NCI-H2029 (cell line): ENCODE measurements around the gene SEMA5A.

Experiments
- DNase-seq: peaks from one replicate; lab custom pipeline; 2025; lab: John Stamatoyannopoulos, UW

The SEMA5A gene

DNA sequence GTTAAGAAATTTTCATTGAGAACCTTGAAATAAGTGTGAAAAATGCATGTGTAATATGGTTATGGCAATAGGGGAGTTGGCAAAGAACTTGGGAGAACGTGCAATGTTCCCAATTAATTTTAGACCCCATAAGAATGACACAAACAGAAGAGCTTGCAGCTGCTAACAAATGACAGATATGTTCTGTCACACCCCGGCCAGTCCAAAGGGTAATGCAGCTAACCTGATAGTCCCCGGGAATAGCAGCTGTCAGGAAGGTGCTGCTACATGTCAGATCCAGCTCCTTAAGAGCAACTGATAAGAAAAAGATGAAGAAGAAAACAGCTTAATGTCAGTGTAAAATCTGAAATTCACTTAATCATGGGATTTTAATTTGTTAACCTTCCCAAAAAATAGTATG lies 30.4 kb downstream of the SEMA5A start:
- no peak for DNase-seq

DNA sequence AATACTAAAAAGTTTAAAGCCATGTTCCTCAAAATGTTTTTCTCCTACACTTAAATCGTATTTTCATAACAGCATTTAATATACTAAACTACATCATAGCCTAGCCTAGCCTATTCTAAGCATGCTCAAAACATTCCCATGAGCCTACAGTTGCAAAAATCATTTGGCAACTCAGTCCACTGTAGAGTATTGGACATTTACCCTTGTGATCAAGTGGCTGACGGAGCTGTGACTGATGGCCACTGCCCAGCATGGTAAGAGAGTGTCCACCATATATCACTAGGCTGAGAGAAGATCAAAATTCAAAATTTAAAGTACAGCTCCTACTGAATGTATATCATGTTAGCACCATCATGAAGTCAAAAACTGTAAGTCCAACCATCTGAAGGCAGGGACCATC lies 30.9 kb downstream of the SEMA5A start:
- no peak for DNase-seq

DNA sequence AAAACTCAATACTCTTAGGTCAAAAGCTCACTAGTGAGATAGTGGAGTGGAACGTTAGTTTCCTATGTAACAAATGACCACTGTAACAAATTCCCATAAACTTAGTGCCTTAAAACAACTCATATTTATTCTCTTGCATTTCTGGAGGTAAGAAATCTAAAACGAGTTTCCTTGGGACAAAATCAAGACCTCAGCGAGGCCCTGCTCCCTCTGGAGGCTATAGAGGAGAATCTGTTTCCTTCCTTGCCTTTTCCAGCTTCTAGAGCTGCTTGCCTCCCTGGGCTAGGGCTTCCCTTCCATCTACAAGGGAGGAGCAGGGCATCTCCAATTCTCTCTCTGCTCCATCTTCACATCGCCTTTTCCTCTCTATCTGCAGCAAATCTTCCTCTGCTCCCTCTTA lies 32.0 kb downstream of the SEMA5A start:
- no peak for DNase-seq

DNA sequence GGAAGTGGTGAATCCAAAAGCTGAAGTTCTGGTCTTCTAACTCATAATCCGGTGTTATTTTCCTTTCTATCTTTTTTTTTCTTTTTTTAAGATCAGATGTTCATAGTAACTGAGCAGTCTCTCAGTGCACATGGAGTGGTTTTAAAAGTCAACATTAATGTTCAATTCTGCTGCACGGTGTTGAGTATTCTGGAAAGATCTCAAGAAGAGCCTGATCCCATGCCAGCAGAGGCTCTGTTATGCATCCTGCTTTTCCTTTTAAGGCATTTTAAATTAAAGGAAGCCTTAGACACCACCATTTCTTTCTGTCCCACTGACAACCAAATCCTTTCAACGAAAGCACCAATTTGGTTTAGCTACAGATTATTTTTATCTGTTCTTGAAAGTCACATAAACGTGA lies 33.4 kb downstream of the SEMA5A start:
- no peak for DNase-seq

DNA sequence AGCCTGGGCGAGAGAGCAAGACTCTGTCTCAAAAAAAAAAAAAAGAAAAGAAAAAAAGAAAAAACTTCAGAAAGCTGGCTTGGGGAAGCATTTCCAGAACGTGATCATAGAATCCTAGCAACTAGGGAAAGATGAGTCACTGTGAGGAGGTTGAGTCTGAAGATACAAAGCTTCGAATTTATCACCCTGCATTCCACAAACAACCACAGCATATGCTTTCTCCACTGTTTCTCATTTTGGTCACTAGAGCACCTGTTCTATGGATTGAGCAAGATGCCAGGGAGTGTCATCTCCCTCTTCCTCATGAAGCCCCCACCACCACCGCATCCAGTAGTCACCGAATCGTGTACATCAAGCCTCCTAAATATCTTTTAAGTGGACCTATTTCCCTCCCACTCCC lies 37.9 kb downstream of the SEMA5A start:
- DNase-seq, result no peak

DNA sequence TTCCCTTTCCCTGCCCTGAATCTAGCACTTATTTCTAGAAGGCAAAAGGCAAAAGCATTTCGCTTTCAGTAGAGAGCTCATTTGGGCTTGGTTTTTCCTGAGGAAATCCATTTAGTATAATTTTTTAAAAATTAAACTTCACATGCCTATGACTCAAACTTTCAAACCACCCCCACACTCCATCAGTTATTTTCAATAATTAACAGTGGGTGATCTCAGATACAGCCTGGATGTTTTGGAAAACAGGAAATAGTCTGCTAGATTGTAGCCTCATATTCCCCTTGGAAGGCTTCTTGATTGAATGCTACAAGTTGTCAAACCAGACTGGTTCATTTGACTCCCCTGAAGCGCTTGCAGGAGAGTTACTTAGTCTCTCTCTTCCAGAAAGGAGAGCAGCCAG lies 40.6 kb downstream of the SEMA5A start:
- no peak for DNase-seq

DNA sequence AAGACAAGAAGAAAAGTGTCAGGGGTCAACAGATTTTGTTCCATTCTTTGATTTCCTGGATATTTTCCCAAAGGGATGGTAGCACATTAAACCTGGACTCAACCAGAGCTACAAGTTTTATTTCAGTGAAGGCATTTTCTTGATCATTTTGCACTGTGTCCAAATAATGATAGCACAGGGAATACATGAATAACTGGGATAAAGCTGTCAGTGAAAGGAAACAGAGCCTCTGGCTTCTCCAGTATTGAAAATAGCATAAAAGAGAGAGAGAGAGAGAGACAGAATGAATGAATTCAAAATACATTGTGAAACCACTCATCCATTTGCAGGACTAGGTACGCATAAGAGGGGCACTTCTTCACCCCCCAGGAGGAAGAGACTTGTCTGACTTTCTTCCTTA lies 43.0 kb downstream of the SEMA5A start:
- no peak for DNase-seq

DNA sequence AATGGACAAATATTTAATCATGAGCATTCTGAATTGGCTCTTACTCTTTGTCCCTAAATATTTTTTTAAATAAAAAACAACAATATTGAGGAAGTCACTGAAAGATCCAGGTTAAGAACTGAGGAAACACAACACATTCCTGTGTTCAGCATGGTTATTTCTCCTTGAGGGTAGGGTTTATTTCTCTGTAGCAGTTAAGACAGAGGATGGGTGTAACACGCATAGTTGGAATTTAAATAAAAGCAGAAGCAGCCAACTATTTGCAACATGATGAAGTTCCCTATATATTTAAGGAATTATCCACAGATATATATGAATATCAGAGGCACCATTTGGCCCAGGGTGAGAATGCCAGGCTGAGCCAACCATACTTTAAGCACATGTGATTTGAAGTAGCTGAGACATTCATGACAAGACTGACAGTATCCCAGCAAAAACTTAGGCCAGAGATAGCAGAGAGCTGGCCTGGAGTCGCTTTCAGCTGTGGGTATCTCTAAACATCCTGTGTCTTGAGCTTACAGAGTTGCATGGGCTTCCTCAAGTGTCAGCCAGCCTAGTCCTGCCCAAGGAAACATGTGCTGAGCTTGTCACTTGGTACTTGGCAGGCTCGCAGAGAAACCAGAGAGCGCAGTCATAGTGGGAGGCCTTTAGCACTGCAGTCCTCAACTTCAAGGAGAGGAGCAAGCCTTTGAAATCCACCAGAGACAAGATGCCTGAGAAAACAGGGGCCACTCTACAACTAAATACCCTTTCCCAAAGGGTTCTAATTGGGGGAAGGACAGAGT lies 43.6 kb downstream of the SEMA5A start:
- DNase-seq, result no peak

DNA sequence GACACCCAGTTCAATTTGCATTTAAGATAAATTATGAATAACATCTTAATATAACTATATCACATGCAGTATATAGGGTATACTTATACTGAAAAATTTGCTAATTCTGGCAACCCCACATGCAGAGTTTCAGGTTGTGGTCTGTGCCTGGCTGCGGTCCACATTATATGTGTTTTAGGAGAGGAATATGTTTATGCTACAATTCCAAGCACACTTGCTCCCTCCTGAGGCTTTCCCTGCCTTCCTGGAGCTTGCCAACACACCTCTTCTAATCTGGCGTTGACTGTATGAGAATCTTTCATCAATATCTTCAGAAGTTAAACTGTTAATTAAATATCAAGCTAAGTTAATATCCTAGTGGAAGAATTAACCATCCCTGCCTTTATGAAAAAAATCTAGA lies 45.2 kb downstream of the SEMA5A start:
- no peak for DNase-seq

DNA sequence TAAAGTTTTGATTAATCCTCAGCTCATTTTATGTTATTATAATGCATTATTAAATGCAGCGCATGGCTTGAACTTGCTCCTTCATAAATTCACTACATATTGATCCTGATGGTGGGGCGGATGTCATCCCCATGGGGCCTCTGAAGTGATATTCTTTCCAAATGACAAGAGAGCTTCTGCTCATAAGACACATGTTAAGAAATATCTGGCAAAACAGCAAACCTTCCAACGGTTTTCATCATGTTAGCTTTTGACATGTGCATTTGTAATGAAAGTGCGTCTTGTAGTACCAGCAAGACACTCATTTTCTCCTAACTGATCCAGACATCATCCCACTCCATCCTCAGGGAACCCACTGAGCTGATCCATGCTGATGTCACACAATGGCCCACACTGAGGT lies 45.7 kb downstream of the SEMA5A start:
- no peak for DNase-seq

DNA sequence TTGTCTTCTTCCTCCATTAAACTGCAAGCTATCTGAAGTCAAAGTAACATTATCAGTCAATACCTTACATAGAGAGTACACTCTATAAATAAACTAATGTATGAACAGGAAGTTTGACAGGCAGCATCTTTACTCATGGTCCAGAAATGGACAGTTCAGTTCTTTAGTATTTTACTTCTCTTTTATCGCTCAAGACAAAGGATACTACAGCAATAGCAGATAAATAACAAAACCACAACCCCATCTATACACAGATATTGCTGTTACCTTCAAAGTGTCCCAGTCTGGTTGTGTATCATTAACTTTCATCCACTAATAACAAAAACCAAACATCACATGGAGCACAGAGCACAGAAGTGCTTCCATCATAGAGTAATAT lies 46.4 kb downstream of the SEMA5A start:
- no peak for DNase-seq

DNA sequence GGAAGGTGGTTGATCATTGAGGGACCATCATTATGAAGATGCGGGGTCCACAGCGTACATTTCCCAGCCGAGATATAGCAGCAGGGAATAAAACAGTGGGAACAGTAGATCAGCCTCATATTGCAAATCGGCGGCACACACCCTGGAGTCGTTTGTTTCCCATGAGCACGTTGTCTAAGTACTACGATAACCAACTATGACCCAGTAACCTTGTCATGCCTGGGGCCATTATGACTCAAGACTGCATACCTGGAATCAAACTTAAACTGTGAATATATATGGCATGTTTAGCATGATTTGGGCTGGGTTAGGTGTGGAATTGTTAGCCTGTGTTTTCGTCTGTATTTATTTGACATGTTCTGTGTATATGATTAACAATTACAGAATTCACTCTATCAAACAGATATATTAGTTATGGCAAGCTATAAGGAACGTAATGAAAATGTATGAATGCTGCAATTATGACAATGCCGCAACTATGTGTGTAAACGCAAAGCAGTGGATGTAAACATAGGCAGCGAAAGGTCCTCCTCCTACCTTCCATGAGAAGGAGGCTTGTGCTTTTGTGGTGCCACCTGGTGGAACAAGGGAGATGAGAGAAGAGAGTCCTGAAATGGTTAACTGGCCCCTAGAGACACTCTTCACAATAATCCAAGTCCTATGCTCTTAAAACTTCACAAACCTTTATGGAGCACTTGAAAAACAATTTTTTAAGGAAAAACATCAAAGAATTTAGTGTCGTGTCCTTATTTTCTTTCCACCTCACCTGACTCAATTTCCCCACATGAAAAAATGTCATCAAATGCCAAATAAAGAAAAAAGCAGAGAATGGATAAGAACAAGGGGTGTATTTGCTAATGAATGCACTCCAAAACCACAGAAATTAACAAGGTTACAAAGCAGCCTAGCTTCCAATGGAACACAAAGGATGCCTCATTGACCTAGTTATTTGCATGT lies 47.1 kb downstream of the SEMA5A start:
- DNase-seq, result peak; percentile 8

DNA sequence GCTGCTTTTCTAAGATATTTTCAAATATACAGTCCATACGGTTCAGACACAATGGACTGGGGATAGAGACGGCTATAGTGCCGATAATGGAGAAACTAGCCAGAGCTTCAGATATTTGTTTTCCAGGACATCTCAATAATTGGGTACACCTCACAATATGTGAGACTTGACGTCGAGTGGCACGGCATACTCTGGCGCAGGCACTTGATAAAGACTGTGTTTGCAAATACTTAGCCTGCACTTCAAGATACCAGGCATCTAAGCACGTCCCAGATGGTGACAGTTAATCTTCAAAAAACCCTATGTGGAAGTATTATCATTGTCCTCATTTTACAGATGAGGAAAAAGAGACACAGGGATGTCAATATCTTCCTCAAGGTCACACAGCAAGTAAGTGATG lies 48.5 kb downstream of the SEMA5A start:
- no peak for DNase-seq

DNA sequence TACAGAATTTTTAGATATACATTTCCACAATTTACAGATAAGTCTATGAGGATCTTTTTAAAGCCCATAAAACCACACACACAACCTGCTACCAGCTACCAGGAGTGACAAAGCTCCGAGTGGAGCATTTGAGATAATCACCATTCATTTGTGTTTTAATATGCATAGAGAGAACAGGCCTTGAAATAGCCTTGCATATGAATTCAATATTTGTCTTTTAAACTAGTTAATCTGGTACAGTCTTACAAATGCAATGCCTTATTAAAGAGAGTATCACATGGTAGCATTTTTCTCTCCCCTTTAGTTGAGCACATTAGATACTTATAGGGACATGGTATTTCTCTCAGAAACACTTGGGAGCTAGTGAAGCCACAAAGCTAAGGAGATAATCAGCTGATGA lies 49.1 kb downstream of the SEMA5A start:
- DNase-seq, result no peak

DNA sequence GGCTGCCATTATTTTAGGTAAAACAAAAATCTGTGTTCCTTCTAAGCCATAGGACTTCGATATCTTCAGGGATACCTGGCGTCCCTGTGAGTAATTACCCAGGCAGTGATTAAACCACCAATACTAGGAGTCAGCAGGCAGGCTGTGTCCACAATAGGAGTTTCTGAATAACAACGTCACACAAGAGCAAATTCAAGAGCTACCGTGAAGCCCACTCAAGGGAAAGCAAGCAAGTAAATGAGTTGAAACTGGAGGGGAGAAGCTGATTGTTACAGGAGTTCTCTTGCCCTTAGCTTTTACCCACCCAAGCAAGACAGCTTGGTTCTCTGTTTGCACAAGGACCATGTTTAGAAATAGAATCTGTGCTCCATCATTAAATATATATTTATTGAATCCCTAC lies 50.8 kb downstream of the SEMA5A start:
- no peak for DNase-seq

DNA sequence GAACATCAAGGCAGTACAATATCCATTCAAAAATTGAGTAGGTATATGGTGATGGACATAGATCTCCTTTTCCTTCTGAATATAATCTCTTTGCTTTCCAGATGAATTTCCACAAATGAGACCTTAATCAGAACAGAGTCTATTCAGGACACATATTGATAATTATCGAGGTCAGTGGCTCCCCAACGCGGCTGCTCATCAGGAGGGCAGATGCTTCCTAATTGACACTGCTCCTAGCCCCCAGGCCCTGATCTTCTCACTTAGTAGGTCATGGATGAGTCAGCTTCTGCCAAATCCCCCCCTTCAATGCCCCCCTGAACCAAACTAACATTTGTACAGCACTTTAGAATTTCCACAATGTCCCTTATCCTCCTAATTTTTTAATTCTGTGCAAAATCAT lies 51.6 kb downstream of the SEMA5A start:
- no peak for DNase-seq

DNA sequence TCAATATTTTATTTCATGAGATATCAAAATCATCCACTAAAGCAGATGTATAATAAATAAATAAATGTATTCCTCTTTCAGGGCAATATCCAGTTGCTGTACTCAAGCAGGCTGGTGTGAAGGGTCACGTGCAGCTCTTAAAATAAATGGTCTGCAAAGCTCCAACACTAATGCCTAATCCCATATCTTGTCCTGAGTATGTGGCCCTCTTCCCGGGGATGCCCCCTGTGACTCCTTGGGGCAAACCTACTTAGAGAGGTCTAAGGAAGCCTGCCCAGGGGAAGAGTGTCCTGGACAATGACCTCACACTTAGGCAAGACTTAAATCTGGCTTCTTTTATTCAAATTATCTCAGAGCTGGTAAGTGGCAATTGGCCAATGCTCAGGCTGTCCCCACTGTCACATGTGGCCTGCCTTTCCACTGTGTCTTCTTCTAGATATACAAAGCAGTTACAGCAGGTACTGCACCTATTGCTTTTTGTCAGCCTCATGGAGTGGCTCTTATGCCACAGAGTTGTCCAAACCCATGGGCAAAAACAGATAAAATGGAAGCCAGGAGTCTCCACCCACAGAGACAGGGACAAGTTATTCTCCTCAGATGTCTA lies 55.3 kb downstream of the SEMA5A start:
- DNase-seq, result no peak

DNA sequence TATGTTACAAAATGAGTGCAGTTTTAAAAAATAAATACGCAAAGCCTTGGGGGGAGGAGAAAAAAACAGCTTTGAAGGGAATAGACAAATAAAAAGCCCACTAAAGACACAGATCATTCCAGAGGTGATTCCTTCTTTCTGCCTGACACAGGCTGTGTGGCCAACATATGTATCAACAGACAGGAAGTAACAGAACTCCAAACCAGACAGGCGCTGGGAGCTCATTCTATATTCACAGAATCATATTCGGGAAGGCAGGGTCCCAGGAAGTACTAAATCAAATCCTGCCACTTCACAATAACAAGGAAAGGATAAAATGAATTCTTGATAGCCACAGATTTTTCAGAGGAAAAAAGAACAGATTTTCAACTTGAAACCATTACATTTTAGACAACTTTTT lies 62.1 kb downstream of the SEMA5A start:
- DNase-seq, result no peak

DNA sequence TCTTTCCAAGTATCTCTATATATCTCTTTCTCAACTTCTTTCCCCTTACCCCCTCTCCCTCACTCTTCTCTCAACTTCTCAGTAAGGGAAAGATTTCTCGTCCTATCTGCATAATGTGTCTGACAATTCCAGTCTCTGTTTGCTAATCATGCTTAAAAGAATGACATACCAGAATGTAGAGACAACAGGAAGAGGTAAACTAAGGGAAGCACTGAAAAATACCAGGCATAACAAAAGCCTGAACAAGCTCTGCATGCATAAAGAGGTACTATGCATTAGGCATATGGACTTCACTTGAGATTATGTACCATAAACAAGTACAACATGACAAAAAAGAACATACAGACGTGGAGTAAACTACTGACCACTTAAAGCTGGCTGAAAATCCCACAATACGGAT lies 62.6 kb downstream of the SEMA5A start:
- no peak for DNase-seq

DNA sequence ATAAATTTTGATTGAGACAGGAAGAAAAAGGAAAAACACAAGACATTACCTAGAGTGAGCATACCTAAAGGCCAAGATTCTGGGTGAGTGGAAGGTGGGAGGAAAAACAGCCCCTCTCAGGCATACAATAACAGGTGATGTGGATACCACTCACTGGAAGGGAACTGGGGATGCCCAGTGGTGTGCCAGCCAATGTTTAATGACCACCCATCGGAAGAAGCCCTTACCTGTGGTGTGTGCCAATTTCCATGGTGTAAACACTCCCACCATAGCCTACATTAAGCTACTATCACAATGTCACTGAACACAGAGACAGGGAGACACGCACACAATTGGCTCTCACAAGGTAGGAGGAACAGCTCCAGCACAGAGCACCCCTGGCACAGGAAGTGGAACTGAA lies 63.5 kb downstream of the SEMA5A start:
- no peak for DNase-seq

DNA sequence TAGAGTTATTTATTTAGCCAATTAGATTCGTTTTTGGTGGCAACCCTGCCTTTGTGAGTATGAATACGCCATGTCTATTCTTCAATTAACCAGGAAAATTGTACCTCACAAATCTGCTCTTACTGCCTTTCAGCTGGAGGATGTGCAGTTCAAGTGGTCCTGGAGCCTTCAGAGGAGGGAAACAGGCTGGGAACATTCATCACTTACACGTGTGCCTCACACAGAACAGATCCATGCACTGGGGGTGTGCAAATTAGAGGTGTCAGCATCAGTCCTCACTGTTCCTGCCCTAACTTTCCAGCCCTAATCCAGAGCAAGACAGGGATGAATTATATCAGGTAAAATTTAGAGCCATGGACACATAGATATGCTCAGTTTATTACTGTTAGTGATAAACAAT lies 65.4 kb downstream of the SEMA5A start:
- DNase-seq, result no peak

DNA sequence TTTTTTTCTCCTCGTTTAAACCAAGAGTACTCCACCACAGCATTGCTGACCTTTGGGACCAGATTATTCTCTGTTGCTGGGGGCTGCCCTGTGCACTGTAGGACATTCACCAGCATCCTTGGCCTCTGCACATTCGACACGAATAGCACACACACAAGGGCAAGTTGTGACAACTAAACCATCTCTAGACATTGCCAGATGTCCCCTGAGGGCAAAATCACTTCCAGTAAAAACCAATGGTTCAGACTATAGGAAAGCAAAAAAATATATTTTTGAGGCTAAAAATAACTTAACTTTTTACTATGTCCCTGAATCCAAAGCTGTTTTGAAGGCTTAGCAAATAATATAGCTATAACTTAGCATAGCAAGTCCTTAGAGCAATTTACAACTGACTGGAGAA lies 65.9 kb downstream of the SEMA5A start:
- DNase-seq, result no peak

DNA sequence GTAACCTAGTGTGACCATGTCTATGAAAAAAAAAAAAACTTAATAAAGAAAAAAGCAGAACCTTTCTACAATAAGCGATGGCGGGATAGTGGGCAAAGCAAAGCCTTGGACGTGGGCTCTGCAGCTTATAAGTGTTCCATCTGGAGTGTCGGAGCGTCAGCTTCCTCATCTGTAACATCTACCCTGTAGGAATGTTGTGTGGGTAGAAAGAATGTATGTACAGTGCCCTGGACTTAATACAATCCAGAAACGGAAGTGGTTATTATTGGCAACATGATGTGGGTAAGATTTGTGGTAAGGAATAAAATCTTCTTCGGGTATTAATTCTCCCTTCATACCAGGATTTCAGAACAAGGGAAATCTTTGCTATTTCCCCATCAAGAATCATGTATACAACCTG lies 66.5 kb downstream of the SEMA5A start:
- DNase-seq, result no peak
